SK-N-SH (cell line): ENCODE measurements around the gene GABRG3. TPM values are rescaled to one million over a fixed set of nuclear protein-coding genes. Genes with fewer than 3 reads are reported as not detected.

Experiments
- CTCF ChIA-PET: fragments of 300-600, 350-600 bp; formaldehyde crosslinking; extraction: SDS; loops from one replicate; lab custom pipeline; 2021; lab: Yijun Ruan, JAX
- POLR2A ChIA-PET: fragments of 350-600 bp; sonication (Branson Sonifier 250); formaldehyde crosslinking; extraction: SDS; loops from one replicate; lab custom pipeline; 2020; ENCODE audit warnings: antibody characterized with exemption, inconsistent platforms; lab: Yijun Ruan, JAX
- DNase-seq: peaks from one replicate; pipeline ENCODE4 v3.0.0; 2012
- H2AFZ ChIP-seq: fragments of 200-600 bp; sonication (generic); 2 replicates; pipeline ENCODE4 v1.8.1; 2016; ENCODE audit warnings: antibody characterized with exemption, mild to moderate bottlenecking, low read depth
- H3F3A ChIP-seq: fragments of 200-600 bp; sonication (generic); replicated peaks from 2 replicates; pipeline ENCODE3; 2016; ENCODE audit warnings: antibody characterized with exemption, mild to moderate bottlenecking; ENCODE audit not compliant: insufficient read depth
- H3K27ac ChIP-seq, 2 experiments: fragments of 200-500 bp in 1 of 2; fragments of 200-600 bp in 1 of 2; sonication (Bioruptor generic) in 1 of 2; sonication (generic), shearing (Covaris generic) in 1 of 2; 2 replicates each; pipeline versions ENCODE4 v1.5.1 to v1.6.1; 2014 to 2016; ENCODE audit warnings: low read depth in 2 of 2, inconsistent platforms in 1 of 2, low read length in 1 of 2, mild to moderate bottlenecking in 1 of 2, mixed read lengths in 1 of 2
- H3K27me3 ChIP-seq: fragments of 200-600 bp; sonication (generic), shearing (Covaris generic); 2 replicates; pipeline ENCODE4 v1.6.1; 2016; ENCODE audit warnings: mixed run types; ENCODE audit not compliant: insufficient read depth
- H3K36me3 ChIP-seq, 2 experiments: fragments of 200-500 bp in 1 of 2; fragments of 200-600 bp in 1 of 2; sonication (Bioruptor generic) in 1 of 2; sonication (generic) in 1 of 2; replicated peaks in 1 of 2; 2 replicates each; pipeline versions ENCODE3 to v1.5.1; 2014 to 2016; ENCODE audit warnings: low read length in 1 of 2, mild to moderate bottlenecking in 1 of 2; ENCODE audit not compliant: insufficient read depth in 2 of 2, control insufficient read depth in 1 of 2
- H3K4me1 ChIP-seq, 2 experiments: fragments of 200-500 bp in 1 of 2; fragments of 200-600 bp in 1 of 2; sonication (Bioruptor generic) in 1 of 2; sonication (generic), shearing (Covaris generic) in 1 of 2; 2 replicates each; pipeline versions ENCODE4 v1.5.1 to v1.6.1; 2014 to 2016; ENCODE audit warnings: low read depth in 1 of 2, low read length in 1 of 2, mixed run types in 1 of 2; ENCODE audit not compliant: insufficient read depth in 2 of 2, control insufficient read depth in 1 of 2
- H3K4me2 ChIP-seq: fragments of 200-600 bp; sonication (generic), shearing (Covaris generic); 2 replicates; pipeline ENCODE4 v1.6.1; 2017; ENCODE audit warnings: mixed run types
- H3K4me3 ChIP-seq, 2 experiments: fragments of 200-500 bp in 1 of 2; fragments of 200-600 bp in 1 of 2; sonication (Bioruptor generic) in 1 of 2; sonication (generic), shearing (Covaris generic) in 1 of 2; 2 replicates each; pipeline versions ENCODE4 v1.5.1 to v1.8.1; 2014 to 2016; ENCODE audit warnings: low read depth in 2 of 2, inconsistent platforms in 1 of 2, low read length in 1 of 2, mild to moderate bottlenecking in 1 of 2, mixed read lengths in 1 of 2, moderate library complexity in 1 of 2
- H3K79me2 ChIP-seq: fragments of 200-600 bp; sonication (generic); 2 replicates; pipeline ENCODE4 v1.8.1; 2017; ENCODE audit warnings: mild to moderate bottlenecking; ENCODE audit not compliant: insufficient read depth
- H3K9ac ChIP-seq: fragments of 200-600 bp; sonication (generic); 2 replicates; pipeline ENCODE4 v1.6.1; 2017; ENCODE audit warnings: mixed run types
- H3K9me2 ChIP-seq: fragments of 200-600 bp; sonication (generic); 2 replicates; pipeline ENCODE4 v1.6.1; 2017; ENCODE audit warnings: mixed run types
- H3K9me3 ChIP-seq: fragments of 200-600 bp; sonication (generic); 2 replicates; pipeline ENCODE4 v1.6.1; 2017; ENCODE audit warnings: mixed run types, mild to moderate bottlenecking, moderate library complexity
- H4K20me1 ChIP-seq: fragments of 200-600 bp; sonication (generic); 2 replicates; pipeline ENCODE4 v1.6.1; 2017; ENCODE audit warnings: mild to moderate bottlenecking, mixed run types; ENCODE audit not compliant: insufficient read depth
- EP300 ChIP-seq, 2 experiments: IDR thresholded peaks; 2 replicates each; pipeline versions ENCODE4 v1.4.0 to v1.6.1; 2012; ENCODE audit warnings: borderline replicate concordance in 1 of 2, low read depth in 1 of 2, low read length in 1 of 2
- MEF2A ChIP-seq: IDR thresholded peaks from 2 replicates; pipeline ENCODE4 v1.4.0; 2012; ENCODE audit warnings: low read depth, borderline replicate concordance
- NFIC ChIP-seq: IDR thresholded peaks from 2 replicates; pipeline ENCODE4 v1.4.0; 2012; ENCODE audit warnings: borderline replicate concordance
- NRF1 ChIP-seq: IDR thresholded peaks from 2 replicates; pipeline ENCODE4 v1.6.1; 2012; ENCODE audit warnings: low read depth, mild to moderate bottlenecking, low read length
- PBX3 ChIP-seq: IDR thresholded peaks from 2 replicates; pipeline ENCODE4; 2012
- POLR2AphosphoS5 ChIP-seq: IDR thresholded peaks from 2 replicates; pipeline ENCODE4 v1.6.1; 2012; ENCODE audit warnings: low read depth, low read length
- REST ChIP-seq: IDR thresholded peaks from 2 replicates; pipeline ENCODE4 v1.6.1; 2012; ENCODE audit warnings: mild to moderate bottlenecking, low read depth, low read length, moderate library complexity
- RFX5 ChIP-seq: IDR thresholded peaks from 2 replicates; pipeline ENCODE4 v1.6.1; 2012; ENCODE audit warnings: mild to moderate bottlenecking, improper control_type of control experiment, low read length
- SIN3A ChIP-seq: IDR thresholded peaks from 2 replicates; pipeline ENCODE4 v1.6.1; 2012; ENCODE audit warnings: low read depth, mild to moderate bottlenecking, low read length, moderate library complexity, borderline replicate concordance
- SMC3 ChIP-seq: IDR thresholded peaks from 2 replicates; pipeline ENCODE4 v1.6.1; 2012; ENCODE audit warnings: low read depth, low read length, improper control_type of control experiment
- TEAD4 ChIP-seq: IDR thresholded peaks from 2 replicates; pipeline ENCODE4 v1.4.0; 2012; ENCODE audit warnings: mild to moderate bottlenecking, borderline replicate concordance; ENCODE audit not compliant: insufficient read depth
- USF1 ChIP-seq: IDR thresholded peaks from 2 replicates; pipeline ENCODE4 v1.4.0; 2012; ENCODE audit warnings: low read depth, borderline replicate concordance
- USF2 ChIP-seq: fragments of 150-350 bp; IDR thresholded peaks from 2 replicates; pipeline ENCODE4 v1.6.1; 2017; ENCODE audit warnings: antibody characterized with exemption, low read length, low read depth, borderline replicate concordance
- YY1 ChIP-seq: IDR thresholded peaks from 2 replicates; pipeline ENCODE4 v1.4.0; 2012; ENCODE audit warnings: low read depth, mild to moderate bottlenecking
- WGBS: methylation state at CpG from one replicate; pipeline ENCODE4 v1.1.6; 2017; ENCODE audit warnings: low lambda C conversion rate; 5-methylcytosine and 5-hydroxymethylcytosine counted together
- polyA plus RNA-seq, 3 experiments: library from polyadenylated mRNA; depleted of rRNA; stranded (reverse); fragments of >200 nt; gene quantifications; 2 replicates each; pipeline ENCODE4 v1.2.3, GENCODE V29; 2012

The GABRG3 gene
- polyA plus RNA-seq, 1 of the 3 experiments (the other 2 are of a cell fraction), result not detected

- H3K9me2 ChIP-seq, result no peaks in the 10 kb centered on the region
- H3K79me2 ChIP-seq, result no peaks in the 10 kb centered on the region
- ChIA-PET POLR2A (no interaction called here), CTCF (interaction anchor here (0.8 to 3.2 kb wide), 7 partner anchors 15 to 960 kb away, joined by 3 to 18 read pairs (median 4); no protein-coding TSS in a partner anchor)
- H3K36me3 ChIP-seq, result no peaks in the 10 kb centered on the region
- no peak overlapping the region for H2AFZ ChIP-seq
- no peaks in the 10 kb centered on the region for H4K20me1 ChIP-seq
- H3K27me3 ChIP-seq, result no peaks in the 10 kb centered on the region
- no peak overlapping the region for H3K4me3 ChIP-seq
- peaks cover 0 to 3% of the 10 kb centered on the region in 2 experiments; a peak in 1 of 4 replicates for H3K4me1 ChIP-seq
- no peak overlapping the region for H3K27ac ChIP-seq
- no peaks in the 10 kb centered on the region for H3F3A ChIP-seq
- no peak overlapping the region for H3K9ac ChIP-seq
- H3K4me2 ChIP-seq, result no peak overlapping the region
- TF ChIP-seq NFIC (no peak), SMC3 (no peak), USF1 (no peak), NRF1 (no peak), RFX5 (no peak), SIN3A (no peak), EP300 (IDR thresholded peaks at IDR 0.05; ENCODE audit: borderline replicate concordance in 1 of 2, low read depth in 1 of 2, low read length in 1 of 2) (no peak), YY1 (no peak), REST (no peak), USF2 (no peak), MEF2A (no peak), TEAD4 (no peak), POLR2AphosphoS5 (no peak), PBX3 (no peak)
- no peak for DNase-seq
- H3K9me3 ChIP-seq, result no peaks in the 10 kb centered on the region
- WGBS, result 22% methylated on average over 6 of the region's 6 CpGs
Measured at GRCh38 chr15:27061739-27062138, 90.8 kb downstream of the GABRG3 start.
